ENCODE results near the gene SEPSECS.

DNA sequence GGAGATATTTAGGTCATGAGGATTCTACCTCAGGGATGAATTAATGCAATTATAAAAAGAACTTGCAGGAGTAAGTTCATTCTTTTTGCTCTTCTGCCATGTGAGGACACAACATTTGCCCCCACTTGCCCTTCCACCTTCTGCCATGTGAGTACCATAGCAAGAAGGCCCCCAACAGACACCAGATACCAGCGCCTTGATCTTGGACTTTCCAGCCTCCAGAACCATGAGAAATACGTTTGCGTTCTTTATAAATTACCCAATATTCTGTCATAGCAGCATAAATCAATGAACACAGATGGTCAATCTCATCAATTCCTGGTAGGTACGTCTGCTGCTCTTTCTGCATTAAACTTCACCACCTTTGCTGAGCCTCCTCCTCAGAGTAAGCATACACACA, 5.7 kb upstream of the SEPSECS start:
- TF ChIP-seq, protein P1, sequence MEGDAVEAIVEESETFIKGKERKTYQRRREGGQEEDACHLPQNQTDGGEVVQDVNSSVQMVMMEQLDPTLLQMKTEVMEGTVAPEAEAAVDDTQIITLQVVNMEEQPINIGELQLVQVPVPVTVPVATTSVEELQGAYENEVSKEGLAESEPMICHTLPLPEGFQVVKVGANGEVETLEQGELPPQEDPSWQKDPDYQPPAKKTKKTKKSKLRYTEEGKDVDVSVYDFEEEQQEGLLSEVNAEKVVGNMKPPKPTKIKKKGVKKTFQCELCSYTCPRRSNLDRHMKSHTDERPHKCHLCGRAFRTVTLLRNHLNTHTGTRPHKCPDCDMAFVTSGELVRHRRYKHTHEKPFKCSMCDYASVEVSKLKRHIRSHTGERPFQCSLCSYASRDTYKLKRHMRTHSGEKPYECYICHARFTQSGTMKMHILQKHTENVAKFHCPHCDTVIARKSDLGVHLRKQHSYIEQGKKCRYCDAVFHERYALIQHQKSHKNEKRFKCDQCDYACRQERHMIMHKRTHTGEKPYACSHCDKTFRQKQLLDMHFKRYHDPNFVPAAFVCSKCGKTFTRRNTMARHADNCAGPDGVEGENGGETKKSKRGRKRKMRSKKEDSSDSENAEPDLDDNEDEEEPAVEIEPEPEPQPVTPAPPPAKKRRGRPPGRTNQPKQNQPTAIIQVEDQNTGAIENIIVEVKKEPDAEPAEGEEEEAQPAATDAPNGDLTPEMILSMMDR (conservative IDR thresholded peaks at IDR 0.05; ENCODE audit: low read depth, low read length), result no peak
- no peak for TF ChIP-seq EZH2 (IDR thresholded peaks at IDR 0.05; ENCODE audit: low read length, unreplicated experiment)
- TF ChIP-seq EZH2phosphoT487 (IDR thresholded peaks at IDR 0.05; ENCODE audit: borderline replicate concordance, low read length), result no peak
